ENCODE measurements around the gene FLT3LG.

Gene FLT3LG

GRCh38 chr19:49507803-49508494, 33.9 kb downstream of the FLT3LG start:
- H3K36me3 ChIP-seq (ENCODE audit: insufficient read depth, low read length) = no peaks in the 10 kb centered on the region
- no peaks in the 10 kb centered on the region for H3K27me3 ChIP-seq (ENCODE audit: insufficient read depth, low read length)
- H2AFZ ChIP-seq (ENCODE audit: low read depth, low read length) = no peak overlapping the region
- H3K9me3 ChIP-seq (ENCODE audit: low read length) = no peaks in the 10 kb centered on the region
- peaks cover 17% of the 10 kb centered on the region for H3K4me1 ChIP-seq (ENCODE audit: insufficient read depth, low read length)
- no peak overlapping the region for H3K4me3 ChIP-seq (ENCODE audit: low read length)

GRCh38 chr19:49512970-49513745, 39.1 kb downstream of the FLT3LG start:
- Histone ChIP-seq H3K4me1 (ENCODE audit: insufficient read depth, low read length) (peaks cover 17% of the 10 kb centered on the region), H3K27me3 (ENCODE audit: insufficient read depth, low read length) (no peaks in the 10 kb centered on the region), H3K36me3 (ENCODE audit: insufficient read depth, low read length) (no peaks in the 10 kb centered on the region), H3K9me3 (ENCODE audit: low read length) (no peaks in the 10 kb centered on the region), H2AFZ (ENCODE audit: low read depth, low read length) (peak overlapping the region; percentile 59), H3K4me3 (ENCODE audit: low read length) (peak overlapping the region; percentile 89)

GRCh38 chr19:49513746-49514118, 39.7 kb downstream of the FLT3LG start:
- H3K4me3 ChIP-seq (ENCODE audit: low read length) = peak overlapping the region; percentile 89
- no peaks in the 10 kb centered on the region for H3K36me3 ChIP-seq (ENCODE audit: insufficient read depth, low read length)
- no peaks in the 10 kb centered on the region for H3K9me3 ChIP-seq (ENCODE audit: low read length)
- peak overlapping the region; percentile 59 for H2AFZ ChIP-seq (ENCODE audit: low read depth, low read length)
- H3K27me3 ChIP-seq (ENCODE audit: insufficient read depth, low read length) = no peaks in the 10 kb centered on the region
- H3K4me1 ChIP-seq (ENCODE audit: insufficient read depth, low read length) = peaks cover 17% of the 10 kb centered on the region

- Histone ChIP-seq H3K9me3 (ENCODE audit: low read length) (no peaks in the 10 kb centered on the region), H3K36me3 (ENCODE audit: insufficient read depth, low read length) (no peaks in the 10 kb centered on the region), H3K4me1 (ENCODE audit: insufficient read depth, low read length) (peaks cover 17% of the 10 kb centered on the region), H3K27me3 (ENCODE audit: insufficient read depth, low read length) (no peaks in the 10 kb centered on the region), H2AFZ (ENCODE audit: low read depth, low read length) (no peak overlapping the region), H3K4me3 (ENCODE audit: low read length) (no peak overlapping the region)
These were observed 40.1 kb downstream of the FLT3LG start for GRCh38 chr19:49514151-49514550.

GRCh38 chr19:49515767-49516166, 41.8 kb downstream of the FLT3LG start:
- H3K36me3 ChIP-seq (ENCODE audit: insufficient read depth, low read length) = no peaks in the 10 kb centered on the region
- H3K4me1 ChIP-seq (ENCODE audit: insufficient read depth, low read length) = peaks cover 17% of the 10 kb centered on the region
- no peak overlapping the region for H3K4me3 ChIP-seq (ENCODE audit: low read length)
- H3K27me3 ChIP-seq (ENCODE audit: insufficient read depth, low read length) = no peaks in the 10 kb centered on the region
- no peak overlapping the region for H2AFZ ChIP-seq (ENCODE audit: low read depth, low read length)
- H3K9me3 ChIP-seq (ENCODE audit: low read length) = no peaks in the 10 kb centered on the region

- Histone ChIP-seq H3K36me3 (ENCODE audit: insufficient read depth, low read length) (no peaks in the 10 kb centered on the region), H3K4me1 (ENCODE audit: insufficient read depth, low read length) (peaks cover 6% of the 10 kb centered on the region), H3K9me3 (ENCODE audit: low read length) (no peaks in the 10 kb centered on the region), H3K4me3 (ENCODE audit: low read length) (no peak overlapping the region), H2AFZ (ENCODE audit: low read depth, low read length) (no peak overlapping the region), H3K27me3 (ENCODE audit: insufficient read depth, low read length) (no peaks in the 10 kb centered on the region)
These were observed 44.0 kb downstream of the FLT3LG start for GRCh38 chr19:49518033-49518432.

GRCh38 chr19:49520705-49521319, 46.8 kb downstream of the FLT3LG start:
- no peaks in the 10 kb centered on the region for H3K9me3 ChIP-seq (ENCODE audit: low read length)
- H3K4me3 ChIP-seq (ENCODE audit: low read length) = no peak overlapping the region
- peaks cover 3% of the 10 kb centered on the region for H3K36me3 ChIP-seq (ENCODE audit: insufficient read depth, low read length)
- no peaks in the 10 kb centered on the region for H3K27me3 ChIP-seq (ENCODE audit: insufficient read depth, low read length)
- no peaks in the 10 kb centered on the region for H3K4me1 ChIP-seq (ENCODE audit: insufficient read depth, low read length)
- no peak overlapping the region for H2AFZ ChIP-seq (ENCODE audit: low read depth, low read length)

GRCh38 chr19:49524812-49525455, 50.9 kb downstream of the FLT3LG start:
- Histone ChIP-seq H3K9me3 (ENCODE audit: low read length) (peaks cover 2% of the 10 kb centered on the region), H3K36me3 (ENCODE audit: insufficient read depth, low read length) (peaks cover 6% of the 10 kb centered on the region), H2AFZ (ENCODE audit: low read depth, low read length) (no peak overlapping the region), H3K4me1 (ENCODE audit: insufficient read depth, low read length) (no peaks in the 10 kb centered on the region), H3K27me3 (ENCODE audit: insufficient read depth, low read length) (no peaks in the 10 kb centered on the region), H3K4me3 (ENCODE audit: low read length) (no peak overlapping the region)

- peaks cover 6% of the 10 kb centered on the region for H3K36me3 ChIP-seq (ENCODE audit: insufficient read depth, low read length)
- no peaks in the 10 kb centered on the region for H3K27me3 ChIP-seq (ENCODE audit: insufficient read depth, low read length)
- no peak overlapping the region for H3K4me3 ChIP-seq (ENCODE audit: low read length)
- peaks cover 2% of the 10 kb centered on the region for H3K9me3 ChIP-seq (ENCODE audit: low read length)
- no peak overlapping the region for H2AFZ ChIP-seq (ENCODE audit: low read depth, low read length)
- H3K4me1 ChIP-seq (ENCODE audit: insufficient read depth, low read length) = no peaks in the 10 kb centered on the region
These were observed 54.3 kb downstream of the FLT3LG start for GRCh38 chr19:49528211-49528771.

- Histone ChIP-seq H3K36me3 (ENCODE audit: insufficient read depth, low read length) (peaks cover 3% of the 10 kb centered on the region), H3K4me3 (ENCODE audit: low read length) (no peak overlapping the region), H3K4me1 (ENCODE audit: insufficient read depth, low read length) (no peaks in the 10 kb centered on the region), H3K9me3 (ENCODE audit: low read length) (peaks cover 2% of the 10 kb centered on the region), H2AFZ (ENCODE audit: low read depth, low read length) (no peak overlapping the region), H3K27me3 (ENCODE audit: insufficient read depth, low read length) (no peaks in the 10 kb centered on the region)
These were observed 56.7 kb downstream of the FLT3LG start for GRCh38 chr19:49530708-49531107.

- no peaks in the 10 kb centered on the region for H3K27me3 ChIP-seq (ENCODE audit: insufficient read depth, low read length)
- no peak overlapping the region for H2AFZ ChIP-seq (ENCODE audit: low read depth, low read length)
- no peaks in the 10 kb centered on the region for H3K4me1 ChIP-seq (ENCODE audit: insufficient read depth, low read length)
- peaks cover 9% of the 10 kb centered on the region for H3K36me3 ChIP-seq (ENCODE audit: insufficient read depth, low read length)
- no peaks in the 10 kb centered on the region for H3K9me3 ChIP-seq (ENCODE audit: low read length)
- H3K4me3 ChIP-seq (ENCODE audit: low read length) = no peak overlapping the region
These were observed 59.8 kb downstream of the FLT3LG start for GRCh38 chr19:49533551-49534488.

Measured in neuron (in vitro differentiated cells).